Subcutaneous abdominal adipose tissue (tissue), 5 donors: ENCODE results near the gene SCAPER.

Experiments used
- H3K27ac ChIP-seq: one replicate; pipeline ENCODE4 v1.7.0; 2013; ENCODE audit warnings: low read depth, mild to moderate bottlenecking, inconsistent platforms, low read length, moderate library complexity
- H3K27me3 ChIP-seq, 5 donors: one replicate each; pipeline ENCODE4 v1.7.0; 2013; ENCODE audit warnings: low read length in 5 of 5, inconsistent platforms in 1 of 5; ENCODE audit not compliant: control insufficient read depth in 5 of 5, insufficient read depth in 4 of 5
- H3K36me3 ChIP-seq, 5 donors: one replicate each; pipeline ENCODE4 v1.7.0; 2013; ENCODE audit warnings: low read length in 5 of 5; ENCODE audit not compliant: control insufficient read depth in 5 of 5, insufficient read depth in 5 of 5
- H3K4me1 ChIP-seq, 5 donors: one replicate each; pipeline ENCODE4 v1.7.0; 2013; ENCODE audit warnings: low read length in 5 of 5, mild to moderate bottlenecking in 3 of 5, moderate library complexity in 1 of 5; ENCODE audit not compliant: control insufficient read depth in 5 of 5, insufficient read depth in 5 of 5
- H3K4me3 ChIP-seq, 5 donors: one replicate each; pipeline ENCODE4 v1.7.0; 2013; ENCODE audit warnings: low read length in 5 of 5, low read depth in 1 of 5
- H3K9ac ChIP-seq, 5 donors: one replicate each; pipeline ENCODE4 v1.7.0; 2013; ENCODE audit warnings: low read length in 5 of 5, mild to moderate bottlenecking in 4 of 5, moderate library complexity in 3 of 5
- H3K9me3 ChIP-seq, 5 donors: one replicate each; pipeline ENCODE4 v1.7.0; 2013; ENCODE audit warnings: low read length in 5 of 5; ENCODE audit not compliant: control insufficient read depth in 5 of 5
- donor health status: healthy.
- donor health status: healthy.
- donor health status: healthy.
- donor health status: healthy.
- donor health status: healthy.

SCAPER gene

DNA sequence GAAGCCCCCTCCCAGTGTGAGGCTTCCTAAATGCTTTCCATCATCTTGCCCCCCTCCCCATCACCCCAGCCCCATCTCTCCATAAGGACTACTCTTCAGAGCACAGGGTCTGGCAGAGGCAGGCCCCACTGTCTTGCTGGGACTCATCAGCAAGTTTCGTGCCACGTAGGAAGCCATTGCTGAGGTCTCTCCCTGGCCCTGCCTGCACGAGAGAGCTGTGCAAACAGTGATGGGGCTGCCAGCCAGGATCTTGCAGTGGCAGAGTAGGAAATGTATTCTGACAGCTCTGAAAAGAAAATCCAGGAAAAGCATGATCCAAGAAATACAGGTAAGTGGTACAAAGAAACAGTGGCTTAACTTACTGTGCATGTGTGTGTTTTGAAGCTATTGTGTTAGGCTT lies 546.0 kb downstream of the SCAPER start:
- H3K4me3 ChIP-seq = no peak overlapping the region
- no peak overlapping the region for H3K9ac ChIP-seq
- H3K36me3 ChIP-seq = peaks cover 0 to 5% (median 0%) of the 10 kb centered on the region in 5 donors
- no peak overlapping the region for H3K27ac ChIP-seq
- H3K4me1 ChIP-seq = no peaks in the 10 kb centered on the region
- no peaks in the 10 kb centered on the region for H3K27me3 ChIP-seq
- H3K9me3 ChIP-seq = no peaks in the 10 kb centered on the region

- Histone ChIP-seq H3K27me3 (no peaks in the 10 kb centered on the region), H3K27ac (no peak overlapping the region), H3K9ac (no peak overlapping the region), H3K4me3 (no peak overlapping the region), H3K9me3 (no peaks in the 10 kb centered on the region), H3K4me1 (no peaks in the 10 kb centered on the region), H3K36me3 (peaks cover 0 to 7% (median 2%) of the 10 kb centered on the region in 5 donors)
These were observed 546.7 kb downstream of the SCAPER start for GRCh38 chr15:76358453-76358852.

GRCh38 chr15:76354823-76355440 lies 550.2 kb downstream of the SCAPER start:
- no peak overlapping the region for H3K27ac ChIP-seq
- no peak overlapping the region for H3K9ac ChIP-seq
- H3K4me3 ChIP-seq = no peak overlapping the region
- H3K27me3 ChIP-seq = no peaks in the 10 kb centered on the region
- no peaks in the 10 kb centered on the region for H3K4me1 ChIP-seq
- no peaks in the 10 kb centered on the region for H3K9me3 ChIP-seq
- H3K36me3 ChIP-seq = peaks cover 0 to 7% (median 3%) of the 10 kb centered on the region in 5 donors

DNA sequence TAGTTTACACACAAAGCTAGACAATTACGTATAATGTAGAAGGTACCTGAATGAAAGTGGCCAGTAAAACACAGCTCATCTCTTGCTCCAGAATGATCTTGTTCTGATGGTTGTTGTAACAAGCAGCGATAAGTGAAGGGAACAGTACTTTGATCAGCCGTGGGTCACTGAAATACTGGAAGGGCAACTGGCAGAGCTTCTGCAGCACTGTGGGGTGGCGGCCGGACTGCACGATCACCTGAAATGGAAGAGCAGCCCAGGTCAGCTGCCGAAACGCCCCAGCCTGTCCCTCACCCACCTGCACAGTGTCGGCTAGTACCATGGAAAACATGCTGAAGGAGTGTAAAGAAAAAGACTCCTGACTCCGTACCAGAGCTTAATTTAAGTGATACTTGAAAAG lies 551.2 kb downstream of the SCAPER start:
- Histone ChIP-seq H3K27ac (no peak overlapping the region), H3K4me3 (no peak overlapping the region), H3K27me3 (no peaks in the 10 kb centered on the region), H3K9ac (no peak overlapping the region), H3K9me3 (no peaks in the 10 kb centered on the region), H3K36me3 (peaks cover 0 to 9% (median 2%) of the 10 kb centered on the region in 5 donors), H3K4me1 (no peaks in the 10 kb centered on the region)

DNA sequence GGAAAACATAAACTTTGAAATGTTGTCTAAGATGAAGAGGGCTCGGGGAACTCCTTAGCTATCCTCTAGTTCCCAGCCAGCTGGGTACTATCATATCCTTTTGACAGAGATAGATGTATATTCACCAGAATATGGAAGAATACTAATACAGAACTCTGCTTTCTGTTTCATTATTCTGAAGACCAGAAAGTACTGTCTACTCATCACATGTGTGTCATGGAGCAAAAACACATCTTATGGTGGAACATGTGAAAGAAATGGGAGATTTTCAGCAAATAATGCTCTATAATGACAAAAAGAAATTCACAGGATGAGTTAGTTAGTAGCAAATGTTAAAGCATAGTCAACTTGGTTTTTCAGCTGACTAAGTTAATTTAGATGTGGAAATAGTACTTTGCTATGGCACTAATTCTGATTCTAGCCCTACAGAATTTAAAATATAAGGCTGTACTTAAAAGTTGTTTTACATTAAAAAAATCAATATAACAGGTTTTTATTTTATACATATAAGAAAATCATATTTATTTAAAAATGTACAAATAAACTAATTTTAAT lies 552.0 kb downstream of the SCAPER start:
- Histone ChIP-seq H3K9ac (no peak overlapping the region), H3K27me3 (peaks cover 0 to 3% (median 0%) of the 10 kb centered on the region in 5 donors), H3K4me3 (no peak overlapping the region), H3K4me1 (no peaks in the 10 kb centered on the region), H3K9me3 (no peaks in the 10 kb centered on the region), H3K36me3 (peaks cover 0 to 9% (median 2%) of the 10 kb centered on the region in 5 donors), H3K27ac (no peak overlapping the region)

- Histone ChIP-seq H3K27me3 (peaks cover 23 to 37% (median 33%) of the 10 kb centered on the region in 5 donors), H3K36me3 (peaks cover 0 to 9% (median 2%) of the 10 kb centered on the region in 5 donors), H3K4me1 (peaks cover 0 to 19% (median 18%) of the 10 kb centered on the region in 5 donors), H3K9ac (no peak overlapping the region), H3K27ac (no peak overlapping the region), H3K4me3 (no peak overlapping the region), H3K9me3 (no peaks in the 10 kb centered on the region)
These were observed 555.7 kb downstream of the SCAPER start for GRCh38 chr15:76349301-76350070.

GRCh38 chr15:76347482-76348055 lies 557.6 kb downstream of the SCAPER start:
- Histone ChIP-seq H3K27me3 (peaks cover 33 to 54% (median 48%) of the 10 kb centered on the region in 5 donors), H3K4me1 (peaks cover 0 to 24% (median 21%) of the 10 kb centered on the region in 5 donors), H3K9ac (no peak overlapping the region), H3K27ac (no peak overlapping the region), H3K9me3 (no peaks in the 10 kb centered on the region), H3K36me3 (peaks cover 0 to 9% (median 0%) of the 10 kb centered on the region in 5 donors), H3K4me3 (peak overlapping the region in 1 of 5 donors; percentile 63)

DNA sequence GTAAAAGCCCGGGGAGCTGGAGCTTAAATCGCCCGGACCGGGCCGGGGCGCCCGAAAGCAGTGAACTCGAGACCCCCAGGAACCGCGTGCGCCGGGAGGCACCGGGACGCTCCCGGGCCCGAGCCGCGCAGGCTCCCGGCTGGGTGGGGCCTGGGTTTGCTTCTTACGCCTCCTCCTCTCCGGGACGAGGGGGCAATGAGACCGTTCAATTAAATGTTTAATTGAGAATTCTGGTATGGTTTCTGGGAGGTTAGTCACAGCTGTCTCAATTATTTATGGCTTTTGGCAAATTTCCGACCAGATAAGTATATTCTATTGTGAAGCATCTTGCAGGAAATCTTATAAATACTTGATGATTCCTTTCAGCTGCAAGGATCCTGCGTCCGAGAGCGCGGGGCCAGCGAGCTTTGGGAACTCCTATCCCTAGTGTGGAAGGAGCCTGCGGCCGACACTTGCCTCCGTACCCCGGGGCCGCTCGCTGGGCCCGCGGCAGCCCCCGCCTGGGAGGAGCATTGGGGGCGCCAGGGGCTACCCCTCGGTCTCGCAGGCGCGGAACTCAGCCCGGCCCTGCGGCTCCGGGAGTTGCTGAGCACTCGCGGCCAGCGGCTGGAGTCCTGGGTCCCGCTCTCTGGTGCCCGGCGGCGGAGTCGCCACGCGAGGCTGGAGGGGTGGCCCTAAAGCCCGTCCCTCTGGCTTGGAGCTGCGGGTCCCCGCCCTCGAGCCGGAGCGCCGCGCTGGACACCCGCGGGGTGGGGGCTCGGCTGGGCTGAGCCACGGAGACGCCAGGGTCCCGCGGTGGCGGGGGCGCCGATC lies 558.3 kb downstream of the SCAPER start:
- Histone ChIP-seq H3K4me1 (peaks cover 0 to 31% (median 26%) of the 10 kb centered on the region in 5 donors), H3K4me3 (peak overlapping the region in 4 of 5 donors; percentile 42 to 63 (median 56)), H3K9ac (peak overlapping the region in 1 of 5 donors; percentile 11), H3K9me3 (no peaks in the 10 kb centered on the region), H3K27ac (no peak overlapping the region), H3K36me3 (peaks cover 0 to 5% (median 0%) of the 10 kb centered on the region in 5 donors), H3K27me3 (peaks cover 39 to 61% (median 54%) of the 10 kb centered on the region in 5 donors)

- Histone ChIP-seq H3K9ac (peak overlapping the region in 2 of 5 donors; percentile 39 to 56), H3K4me1 (peaks cover 0 to 38% (median 34%) of the 10 kb centered on the region in 5 donors), H3K9me3 (no peaks in the 10 kb centered on the region), H3K36me3 (peaks cover 0 to 5% (median 0%) of the 10 kb centered on the region in 5 donors), H3K4me3 (peak overlapping the region; percentile 19 to 63 (median 51)), H3K27me3 (peaks cover 43 to 69% (median 62%) of the 10 kb centered on the region in 5 donors), H3K27ac (no peak overlapping the region)
These were observed 559.1 kb downstream of the SCAPER start for GRCh38 chr15:76345880-76346668.
